GM21515 (cell line): ENCODE data around the gene ANKRD1.

Experiments
- ATAC-seq: cut with Tn5 transposase; IDR thresholded peaks from one replicate; pipeline ENCODE4 v1.9.1; 2021; ENCODE audit not compliant: unreplicated experiment

Gene ANKRD1

GRCh38 chr10:90862908-90863514, 57.9 kb downstream of the ANKRD1 start:
- ATAC-seq: no peak
